Measurements from ENCODE around the gene MAPK10.

The MAPK10 gene

GRCh38 chr4:86359944-86360478 lies at the start of gene MAPK10:
Gene MAPK10, minus strand, starts transcription at chr4:86360053.
- peak; percentile 92 for FAIRE-seq

- no peak for FAIRE-seq
Measured at GRCh38 chr4:86403575-86403974, 43.7 kb upstream of the MAPK10 start.

- no peak for FAIRE-seq
Measured at GRCh38 chr4:86401826-86402225, 42.0 kb upstream of the MAPK10 start.

DNA sequence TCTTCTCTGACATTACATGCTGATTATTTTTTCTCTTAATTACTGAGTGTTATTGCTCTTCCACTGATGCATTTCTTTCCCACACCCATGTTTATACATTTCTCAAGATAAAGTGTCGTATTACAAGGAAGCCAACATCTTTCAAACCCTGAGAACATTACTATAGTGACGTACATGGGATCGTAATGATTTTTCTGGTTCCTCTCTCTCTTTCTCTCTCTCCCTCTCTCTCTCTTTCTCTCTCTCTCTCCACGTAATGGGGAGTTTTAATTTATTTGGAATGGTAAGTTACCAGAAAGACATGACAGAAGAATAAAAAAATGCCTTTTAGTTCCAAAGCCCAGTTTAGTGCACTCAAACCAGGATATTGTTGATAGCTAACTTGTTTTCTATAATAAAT lies 40.4 kb upstream of the MAPK10 start:
- no peak for FAIRE-seq

- no peak for FAIRE-seq
Measured at GRCh38 chr4:86398187-86398586, 38.3 kb upstream of the MAPK10 start.

GRCh38 chr4:86393749-86394148 lies 33.9 kb upstream of the MAPK10 start:
- FAIRE-seq, result no peak

DNA sequence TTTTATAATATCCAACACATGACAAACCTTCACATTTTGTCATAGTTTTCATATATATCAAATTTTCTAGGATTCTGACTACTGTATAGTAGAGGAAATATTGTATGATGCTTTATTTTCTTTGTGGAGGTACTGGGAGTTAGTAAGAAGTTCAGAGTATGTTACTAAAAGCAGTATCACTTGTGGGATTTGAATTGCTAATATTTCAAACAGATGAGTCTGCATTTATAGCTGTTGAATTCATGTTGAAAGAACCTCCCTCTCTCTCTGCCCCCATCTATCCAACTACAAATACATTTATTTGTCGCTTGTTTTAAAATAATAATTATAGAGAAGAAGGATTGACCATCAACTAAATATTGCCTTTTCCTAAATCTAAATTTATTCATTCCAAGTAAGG lies 29.8 kb upstream of the MAPK10 start:
- FAIRE-seq, result no peak

- FAIRE-seq, result peak; percentile 94
Measured at GRCh38 chr4:86388252-86388651, 28.4 kb upstream of the MAPK10 start.

DNA sequence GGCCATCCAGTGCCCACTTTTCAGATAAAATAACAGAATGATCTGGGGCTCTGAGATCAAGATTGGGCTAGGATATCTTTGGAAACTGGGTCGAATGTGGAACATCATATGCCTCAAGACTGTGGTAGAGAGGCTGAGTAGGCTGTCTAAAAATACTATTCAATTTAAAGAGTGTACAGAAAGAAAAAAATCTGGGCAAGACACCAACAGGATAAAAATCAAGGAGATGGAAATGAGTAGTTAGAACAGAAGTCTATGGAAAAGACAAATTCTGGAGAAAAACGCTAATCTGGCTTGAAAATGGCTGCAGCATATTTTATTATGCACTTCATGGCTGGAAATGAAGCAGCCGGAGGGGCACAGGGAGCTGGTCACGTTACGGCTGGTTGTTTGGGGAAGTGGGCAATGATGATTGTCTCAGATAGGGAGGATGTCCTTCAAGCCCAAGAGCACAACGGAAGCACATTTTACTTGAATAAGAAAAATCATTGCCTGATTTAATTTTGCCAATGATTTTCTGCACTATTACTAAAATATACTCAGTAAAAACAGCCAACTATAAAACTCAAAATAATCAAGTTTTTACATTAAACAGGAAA lies 27.1 kb upstream of the MAPK10 start:
- no peak for FAIRE-seq

- FAIRE-seq, result no peak
Measured at GRCh38 chr4:86386201-86386600, 26.3 kb upstream of the MAPK10 start.

DNA sequence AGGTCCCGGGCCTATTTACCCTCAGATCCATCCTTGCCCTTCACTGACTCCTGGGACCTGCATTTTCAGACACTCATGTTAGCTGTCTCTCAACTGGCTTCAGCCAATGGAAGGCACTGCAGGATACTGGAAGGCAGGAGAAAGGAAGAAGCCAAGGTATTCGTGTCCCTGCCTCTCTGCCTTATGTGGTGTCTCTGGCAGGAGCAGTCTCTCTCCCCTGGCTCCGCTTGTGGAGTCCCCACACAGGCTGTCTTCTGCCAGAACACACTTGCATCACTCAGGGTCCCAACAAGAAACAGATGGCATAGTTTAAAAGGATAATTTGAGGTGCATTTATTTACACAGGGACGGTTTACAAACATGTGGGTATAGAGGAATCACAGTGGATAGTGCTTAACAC lies 21.6 kb upstream of the MAPK10 start:
- FAIRE-seq, result no peak

DNA sequence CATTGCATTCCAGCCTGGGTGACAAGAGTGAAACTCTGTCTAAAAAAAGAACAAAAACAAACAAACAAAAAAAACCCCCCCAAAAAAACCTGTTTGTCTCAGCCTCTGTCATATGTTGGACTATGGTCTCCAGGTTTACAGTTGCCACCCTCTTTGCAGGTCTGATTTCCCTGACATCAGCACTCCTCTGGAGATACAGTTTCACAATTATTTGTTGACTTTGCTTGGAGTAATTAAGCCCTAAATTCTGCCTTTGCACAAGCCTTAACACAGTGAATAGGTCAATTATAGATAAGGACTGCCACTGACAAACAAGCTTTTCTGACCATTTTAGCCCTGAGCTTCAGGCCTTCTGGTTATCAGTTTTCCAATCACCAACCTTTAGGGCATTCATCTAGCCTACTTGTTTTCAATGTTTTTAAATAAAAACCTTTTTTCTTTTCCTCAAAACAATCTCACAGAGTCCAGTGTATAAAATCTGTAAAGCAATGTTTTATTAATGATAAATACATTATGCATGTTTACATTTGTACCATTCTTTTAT lies 20.4 kb upstream of the MAPK10 start:
- FAIRE-seq, result peak; percentile 98

DNA sequence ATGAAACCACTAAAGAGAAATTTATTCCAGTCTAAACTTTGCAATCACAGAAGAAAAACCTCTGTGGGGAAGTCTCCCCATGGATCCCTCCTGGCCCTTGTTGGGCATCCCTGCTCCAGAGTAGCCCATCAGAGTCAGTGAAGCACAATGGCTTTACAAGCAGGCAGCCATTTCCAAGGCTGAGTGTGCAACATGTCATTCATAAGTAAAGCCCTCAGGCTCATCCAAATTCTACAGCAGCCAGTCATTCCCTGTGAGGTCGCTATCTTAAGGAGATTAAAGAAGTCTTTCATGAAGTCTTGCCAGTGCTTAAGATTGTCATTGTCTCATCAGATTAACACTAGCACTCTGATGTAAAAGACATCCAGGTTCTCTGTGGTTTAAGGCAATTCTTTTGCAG lies 17.0 kb upstream of the MAPK10 start:
- no peak for FAIRE-seq

- no peak for FAIRE-seq
Measured at GRCh38 chr4:86368433-86368832, 8.6 kb upstream of the MAPK10 start.

GRCh38 chr4:86367577-86367976 lies 7.7 kb upstream of the MAPK10 start:
- FAIRE-seq, result no peak

GRCh38 chr4:86366920-86367319 lies 7.1 kb upstream of the MAPK10 start:
- no peak for FAIRE-seq

GRCh38 chr4:86362510-86362909 lies 2.7 kb upstream of the MAPK10 start:
- FAIRE-seq, result peak; percentile 24

GRCh38 chr4:86358257-86358656 lies 1.6 kb downstream of the MAPK10 start:
- no peak for FAIRE-seq

DNA sequence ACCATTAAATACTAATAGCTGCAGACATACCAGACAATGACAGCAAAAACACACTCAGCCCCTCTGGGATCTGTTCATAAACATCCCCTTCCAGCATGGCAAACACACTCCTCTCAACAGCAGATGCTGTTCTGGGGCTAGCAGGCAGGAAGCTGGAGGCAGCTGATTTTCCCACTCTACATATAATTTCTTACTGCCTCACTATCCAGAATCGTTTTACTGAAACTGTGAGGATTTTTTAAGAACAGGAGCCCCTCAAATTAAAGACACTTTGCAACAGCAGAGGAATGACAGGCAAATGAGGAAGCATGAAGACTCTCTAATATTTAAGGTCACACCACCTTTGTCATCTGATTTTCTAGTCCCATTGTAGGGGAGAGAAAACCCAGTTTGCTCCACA lies 2.2 kb downstream of the MAPK10 start:
- no peak for FAIRE-seq

GRCh38 chr4:86356425-86357210 lies 3.2 kb downstream of the MAPK10 start:
- FAIRE-seq, result no peak

DNA sequence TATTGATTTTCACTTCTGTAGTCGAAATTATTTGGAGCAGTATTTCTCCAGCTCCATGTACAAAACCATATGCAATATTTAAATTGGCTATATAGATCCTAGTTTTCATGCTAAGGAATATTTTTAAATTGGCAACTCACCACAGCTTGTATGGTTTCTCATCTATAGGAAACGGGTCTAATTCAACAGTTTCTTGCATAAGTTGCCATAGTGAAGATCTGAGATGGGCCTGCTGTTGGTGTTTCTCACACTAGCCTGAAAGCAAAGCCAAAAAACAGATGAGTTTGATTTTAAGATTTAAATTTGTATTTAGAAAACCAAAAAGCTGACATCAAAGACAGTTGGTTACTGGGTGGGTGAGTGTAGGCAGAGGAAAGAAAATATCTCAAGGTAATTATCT lies 5.5 kb downstream of the MAPK10 start:
- FAIRE-seq, result no peak

- no peak for FAIRE-seq
Measured at GRCh38 chr4:86346320-86346719, 13.5 kb downstream of the MAPK10 start.

DNA sequence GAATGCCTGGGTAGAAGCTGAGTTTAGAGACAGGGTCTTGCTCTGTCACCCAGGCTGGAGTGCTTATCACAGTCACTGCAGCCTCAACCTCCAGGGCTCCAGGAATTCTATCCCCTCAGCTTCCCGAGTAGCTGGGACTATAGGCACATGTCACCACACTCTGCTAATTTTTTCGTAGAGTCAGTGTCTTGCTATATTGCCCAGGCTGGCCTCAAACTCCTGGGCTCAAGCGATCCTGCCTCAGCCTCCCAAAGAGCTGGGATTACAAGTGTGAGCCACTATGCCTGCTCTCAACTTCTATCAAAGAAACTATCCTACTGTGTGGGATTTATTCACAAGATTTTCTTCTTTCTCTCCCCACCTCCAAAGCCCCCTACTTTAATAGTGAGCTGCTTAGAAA lies 15.7 kb downstream of the MAPK10 start:
- no peak for FAIRE-seq

- FAIRE-seq, result no peak
Measured at GRCh38 chr4:86338989-86339388, 20.9 kb downstream of the MAPK10 start.
